Measurements from ENCODE around the gene LY6G6C. TPM values are rescaled to one million over a fixed set of nuclear protein-coding genes. Genes with fewer than 3 reads are reported as not detected.

The LY6G6C gene
- total RNA-seq, 2 donors from 2014 or later = not detected

GRCh38 chr6:31762878-31763618 is 41.5 kb upstream of the LY6G6C start:
- WGBS, 2 donors = 69 to 70% methylated on average over 3 to 8 of the region's 8 CpGs
- Histone ChIP-seq H3K27me3 (no peaks in the 10 kb centered on the region), H3K36me3 (replicated peaks in 1 of 2; ENCODE audit: insufficient read depth in 1 of 2, low read depth in 2 of 2) (no peaks in the 10 kb centered on the region), H3K9me3 (no peaks in the 10 kb centered on the region), H3K27ac (no peak overlapping the region), H3K4me3 (no peak overlapping the region), H3K4me1 (peaks cover 4% of the 10 kb centered on the region)
- ATAC-seq (no peak), DNase-seq (no peak)
- TF ChIP-seq POLR2A (IDR thresholded peaks at IDR 0.05) (no peak), CTCF (IDR thresholded peaks at IDR 0.05) (no peak)
- intact Hi-C loops (cut with DNase I) = no loop called here

- H3K27ac ChIP-seq = no peak within 1 kb of the TSS
- no peaks in the 10 kb centered on the region for H3K9me3 ChIP-seq
- peaks cover 4% of the 10 kb centered on the region for H3K4me1 ChIP-seq
- no peak within 1 kb of the TSS for H3K4me3 ChIP-seq
- TF ChIP-seq POLR2A (IDR thresholded peaks at IDR 0.05) (no peak), CTCF (IDR thresholded peaks at IDR 0.05) (no peak)
- DNase-seq (no peak), ATAC-seq (no peak)
- no peaks in the 10 kb centered on the region for H3K36me3 ChIP-seq (replicated peaks in 1 of 2; ENCODE audit: insufficient read depth in 1 of 2, low read depth in 2 of 2)
- 67 to 68% methylated on average over 4 of the region's 4 CpGs for WGBS, 2 donors
- H3K27me3 ChIP-seq = no peaks in the 10 kb centered on the region
- intact Hi-C loops (cut with DNase I) = no loop called here
Observed at GRCh38 chr6:31762356-31762755, 40.8 kb upstream of the LY6G6C start, which contains the start of gene SAPCD1. TSS of gene SAPCD1 (plus strand) at chr6:31762656. CDS start at chr6:31763055, 399 bp downstream.

- no peak overlapping the region for H3K4me3 ChIP-seq
- no peaks in the 10 kb centered on the region for H3K36me3 ChIP-seq (replicated peaks in 1 of 2; ENCODE audit: insufficient read depth in 1 of 2, low read depth in 2 of 2)
- no peaks in the 10 kb centered on the region for H3K9me3 ChIP-seq
- H3K4me1 ChIP-seq = peaks cover 3% of the 10 kb centered on the region
- TF ChIP-seq POLR2A (IDR thresholded peaks at IDR 0.05) (no peak), CTCF (IDR thresholded peaks at IDR 0.05) (no peak)
- ATAC-seq (no peak), DNase-seq (no peak)
- 80 to 89% methylated on average over 2 to 7 of the region's 8 CpGs for WGBS, 2 donors
- no peaks in the 10 kb centered on the region for H3K27me3 ChIP-seq
- intact Hi-C loops (cut with DNase I) = no loop called here
- H3K27ac ChIP-seq = no peak overlapping the region
Observed at GRCh38 chr6:31761343-31761742, 39.8 kb upstream of the LY6G6C start.

- no peak overlapping the region for H3K27ac ChIP-seq
- H3K4me3 ChIP-seq = no peak overlapping the region
- H3K9me3 ChIP-seq = no peaks in the 10 kb centered on the region
- ATAC-seq = no peak
- TF ChIP-seq POLR2A (IDR thresholded peaks at IDR 0.05) (no peak), CTCF (IDR thresholded peaks at IDR 0.05) (no peak)
- DNase-seq = no peak
- no peaks in the 10 kb centered on the region for H3K27me3 ChIP-seq
- H3K4me1 ChIP-seq = no peaks in the 10 kb centered on the region
- no peaks in the 10 kb centered on the region for H3K36me3 ChIP-seq (replicated peaks in 1 of 2; ENCODE audit: insufficient read depth in 1 of 2, low read depth in 2 of 2)
- WGBS, 2 donors = 73 to 79% methylated on average over 5 of the region's 5 CpGs
- intact Hi-C loops (cut with DNase I) = no loop called here
Observed at GRCh38 chr6:31760790-31761189, 39.2 kb upstream of the LY6G6C start.

GRCh38 chr6:31758281-31758680 is 36.7 kb upstream of the LY6G6C start:
- H3K27ac ChIP-seq = no peak overlapping the region
- no peaks in the 10 kb centered on the region for H3K36me3 ChIP-seq (replicated peaks in 1 of 2; ENCODE audit: insufficient read depth in 1 of 2, low read depth in 2 of 2)
- 82 to 86% methylated on average over 2 of the region's 2 CpGs for WGBS, 2 donors
- no peaks in the 10 kb centered on the region for H3K27me3 ChIP-seq
- ATAC-seq (no peak), DNase-seq (no peak)
- no peaks in the 10 kb centered on the region for H3K4me1 ChIP-seq
- H3K4me3 ChIP-seq = no peak overlapping the region
- no peaks in the 10 kb centered on the region for H3K9me3 ChIP-seq
- TF ChIP-seq POLR2A (IDR thresholded peaks at IDR 0.05) (no peak), CTCF (IDR thresholded peaks at IDR 0.05) (no peak)
- intact Hi-C loops (cut with DNase I) = no loop called here
